Pons (tissue), 1 donor: ENCODE results near the gene MED25.
A peak's percentile ranks its signal among the peaks of the same experiment; 100 is the strongest.

Source experiments
- DNase-seq: peaks from one replicate; pipeline ENCODE4 v3.0.0-alpha.2; 2016; ENCODE audit warnings: low spot score

MED25 gene

DNA sequence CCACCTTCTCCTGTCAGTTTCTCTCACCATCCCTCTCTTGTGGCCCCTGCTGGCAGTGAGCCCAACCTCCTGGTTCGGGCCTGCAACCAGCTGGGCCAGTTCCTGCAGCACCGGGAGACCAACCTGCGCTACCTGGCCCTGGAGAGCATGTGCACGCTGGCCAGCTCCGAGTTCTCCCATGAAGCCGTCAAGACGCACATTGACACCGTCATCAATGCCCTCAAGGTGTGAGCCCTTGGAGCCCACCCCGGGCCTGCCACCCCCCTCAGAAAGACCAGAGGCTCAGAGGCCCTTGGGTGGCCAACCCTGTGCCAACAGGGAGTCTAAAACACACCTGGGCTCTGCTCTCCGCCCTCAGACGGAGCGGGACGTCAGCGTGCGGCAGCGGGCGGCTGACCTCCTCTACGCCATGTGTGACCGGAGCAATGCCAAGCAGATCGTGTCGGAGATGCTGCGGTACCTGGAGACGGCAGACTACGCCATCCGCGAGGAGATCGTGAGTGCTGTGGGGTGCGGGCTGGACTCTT, 18.8 kb upstream of the MED25 start:
- DNase-seq: no peak

DNA sequence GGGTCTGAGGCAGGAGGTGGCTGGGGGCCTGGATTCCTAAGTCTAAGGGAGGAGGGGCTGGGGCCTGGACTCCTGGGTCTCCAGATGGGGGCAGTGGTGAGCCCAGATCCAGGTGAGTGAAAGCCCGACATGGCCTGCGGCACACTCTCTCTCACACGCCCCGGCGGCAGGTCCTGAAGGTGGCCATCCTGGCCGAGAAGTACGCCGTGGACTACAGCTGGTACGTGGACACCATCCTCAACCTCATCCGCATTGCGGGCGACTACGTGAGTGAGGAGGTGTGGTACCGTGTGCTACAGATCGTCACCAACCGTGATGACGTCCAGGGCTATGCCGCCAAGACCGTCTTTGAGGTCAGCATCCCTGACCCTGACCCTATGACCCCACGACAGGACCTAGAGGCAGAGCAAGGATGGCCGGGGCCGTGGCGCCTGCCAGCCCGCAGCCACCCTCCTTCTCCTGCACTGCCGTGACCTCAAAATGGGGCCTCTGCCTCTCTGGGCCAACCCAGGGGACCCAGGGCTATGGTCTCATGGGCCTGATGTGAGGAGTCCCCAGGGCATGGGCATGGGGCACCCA, 18.2 kb upstream of the MED25 start:
- no peak for DNase-seq

DNA sequence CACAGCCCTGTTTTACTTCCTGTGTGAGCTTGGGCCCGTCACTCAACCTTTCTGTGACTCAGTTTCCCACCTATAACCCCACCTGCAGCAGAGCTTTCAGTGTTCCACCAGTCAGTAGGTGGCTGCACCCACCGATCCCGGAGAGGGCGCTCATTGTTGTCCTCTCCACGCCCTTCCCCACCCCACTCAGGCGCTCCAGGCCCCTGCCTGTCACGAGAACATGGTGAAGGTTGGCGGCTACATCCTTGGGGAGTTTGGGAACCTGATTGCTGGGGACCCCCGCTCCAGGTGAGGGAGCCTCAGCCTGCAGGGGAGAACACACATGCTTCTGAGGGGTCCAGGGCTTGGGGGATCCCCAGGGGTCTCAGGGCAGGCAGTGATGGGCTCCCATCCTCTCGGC, 17.3 kb upstream of the MED25 start:
- DNase-seq: no peak

DNA sequence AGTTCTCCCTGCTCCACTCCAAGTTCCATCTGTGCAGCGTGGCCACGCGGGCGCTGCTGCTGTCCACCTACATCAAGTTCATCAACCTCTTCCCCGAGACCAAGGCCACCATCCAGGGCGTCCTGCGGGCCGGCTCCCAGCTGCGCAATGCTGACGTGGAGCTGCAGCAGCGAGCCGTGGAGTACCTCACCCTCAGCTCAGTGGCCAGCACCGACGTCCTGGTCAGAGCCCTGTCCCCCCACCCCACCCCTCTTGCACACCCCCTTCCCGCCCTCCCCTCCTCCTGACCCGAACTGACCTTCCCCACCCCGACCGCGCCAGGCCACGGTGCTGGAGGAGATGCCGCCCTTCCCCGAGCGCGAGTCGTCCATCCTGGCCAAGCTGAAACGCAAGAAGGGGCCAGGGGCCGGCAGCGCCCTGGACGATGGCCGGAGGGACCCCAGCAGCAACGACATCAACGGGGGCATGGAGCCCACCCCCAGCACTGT, 16.6 kb upstream of the MED25 start:
- DNase-seq: no peak

DNA sequence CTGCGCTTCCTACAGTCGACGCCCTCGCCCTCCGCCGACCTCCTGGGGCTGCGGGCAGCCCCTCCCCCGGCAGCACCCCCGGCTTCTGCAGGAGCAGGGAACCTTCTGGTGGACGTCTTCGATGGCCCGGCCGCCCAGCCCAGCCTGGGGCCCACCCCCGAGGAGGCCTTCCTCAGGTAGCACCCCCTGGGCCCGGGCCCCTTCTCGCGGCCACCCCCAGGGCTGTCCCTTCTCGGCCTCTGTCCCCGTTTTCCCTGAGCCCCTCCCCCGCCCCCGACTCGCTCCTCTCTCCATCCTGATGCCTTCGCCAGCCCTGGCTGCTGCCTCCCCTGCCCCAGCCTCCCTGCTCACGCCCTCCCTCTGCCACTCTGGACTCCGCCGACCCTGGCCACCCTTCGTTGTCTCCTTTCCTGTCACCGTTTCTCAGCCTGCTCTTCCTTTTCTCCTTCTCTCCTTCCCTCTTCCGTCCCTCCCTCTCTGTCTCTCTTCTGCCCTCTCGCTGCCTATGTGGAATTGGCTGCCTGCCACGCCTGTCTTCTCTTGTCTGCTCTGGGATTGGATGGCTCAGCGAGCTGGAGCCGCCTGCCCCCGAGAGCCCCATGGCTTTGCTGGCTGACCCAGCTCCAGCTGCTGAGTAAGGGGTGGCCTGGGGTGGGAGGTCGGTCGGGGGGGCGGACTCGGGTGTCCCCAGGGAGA, 16.0 kb upstream of the MED25 start:
- DNase-seq: peak; percentile 95

DNA sequence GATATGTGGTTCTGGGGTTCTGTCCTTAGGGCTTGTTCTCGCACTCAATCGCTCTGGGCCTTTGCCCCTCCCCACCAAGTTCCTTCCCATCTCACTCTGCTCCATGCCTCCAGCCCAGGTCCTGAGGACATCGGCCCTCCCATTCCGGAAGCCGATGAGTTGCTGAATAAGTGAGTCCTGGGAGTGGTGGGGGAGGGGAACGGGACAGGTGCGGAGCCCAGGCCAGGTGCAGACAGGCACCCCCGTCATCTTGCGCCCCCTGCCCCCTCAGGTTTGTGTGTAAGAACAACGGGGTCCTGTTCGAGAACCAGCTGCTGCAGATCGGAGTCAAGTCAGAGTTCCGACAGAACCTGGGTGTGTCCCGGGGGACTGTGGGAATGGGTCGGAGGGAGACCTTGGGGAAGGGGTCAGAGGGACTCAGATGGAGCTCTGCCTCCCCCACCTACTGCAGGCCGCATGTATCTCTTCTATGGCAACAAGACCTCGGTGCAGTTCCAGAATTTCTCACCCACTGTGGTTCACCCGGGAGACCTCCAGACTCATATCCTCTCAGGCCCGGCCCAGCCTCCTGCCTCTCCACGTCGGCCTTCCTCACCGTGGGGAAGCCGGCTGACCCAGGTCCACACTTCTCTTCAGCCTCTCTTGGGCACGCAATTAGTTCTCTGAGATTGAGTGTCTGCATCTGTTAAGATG, 15.1 kb upstream of the MED25 start:
- no peak for DNase-seq

DNA sequence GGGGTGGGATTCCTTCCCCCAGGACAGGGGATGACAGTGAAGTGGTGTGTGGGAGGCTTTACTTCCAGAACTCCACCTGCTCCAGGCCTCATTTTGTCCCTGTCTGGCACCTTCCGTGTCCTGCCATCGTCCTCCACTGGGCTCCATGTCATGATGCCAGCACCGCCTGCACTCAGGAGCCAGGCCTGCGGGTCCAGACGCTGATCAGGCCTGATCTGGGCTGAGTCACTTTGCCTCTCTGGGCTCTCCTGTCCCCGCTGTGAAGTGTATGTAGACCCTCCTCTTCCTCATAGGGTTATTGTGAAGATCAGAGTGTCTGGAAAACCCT, 14.6 kb upstream of the MED25 start:
- no peak for DNase-seq

DNA sequence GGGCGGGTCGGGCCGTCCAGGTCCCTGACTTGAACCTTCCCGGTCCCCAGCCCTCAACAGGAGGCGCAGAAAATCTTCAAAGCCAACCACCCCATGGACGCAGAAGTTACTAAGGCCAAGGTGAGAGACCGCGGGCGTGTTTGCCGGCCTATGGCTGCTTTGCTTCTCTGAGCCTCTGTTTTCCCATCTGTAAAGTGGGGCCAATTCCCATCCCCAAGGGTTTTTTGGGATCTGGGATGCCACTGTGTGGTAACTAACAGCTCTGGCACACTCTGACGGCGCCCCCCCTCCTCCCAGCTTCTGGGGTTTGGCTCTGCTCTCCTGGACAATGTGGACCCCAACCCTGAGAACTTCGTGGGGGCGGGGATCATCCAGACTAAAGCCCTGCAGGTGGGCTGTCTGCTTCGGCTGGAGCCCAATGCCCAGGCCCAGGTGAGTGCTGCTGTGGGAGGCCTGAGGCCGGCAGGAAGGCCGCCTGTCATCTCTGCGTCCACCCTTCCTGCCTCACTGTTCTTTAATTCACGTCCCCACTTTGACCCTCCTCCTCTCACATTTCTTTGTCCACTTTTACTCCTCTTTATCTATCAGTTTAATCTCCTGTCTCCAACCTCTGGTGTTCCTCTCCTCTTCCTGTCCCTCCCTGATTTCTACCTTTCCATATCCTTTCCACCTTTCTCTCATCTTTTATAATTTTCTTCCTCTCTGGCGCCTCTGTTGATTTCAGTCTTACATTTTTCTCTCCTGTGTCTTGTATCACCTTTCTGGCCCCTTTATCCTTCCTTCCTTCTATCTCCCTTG, 12.1 kb upstream of the MED25 start:
- no peak for DNase-seq

DNA sequence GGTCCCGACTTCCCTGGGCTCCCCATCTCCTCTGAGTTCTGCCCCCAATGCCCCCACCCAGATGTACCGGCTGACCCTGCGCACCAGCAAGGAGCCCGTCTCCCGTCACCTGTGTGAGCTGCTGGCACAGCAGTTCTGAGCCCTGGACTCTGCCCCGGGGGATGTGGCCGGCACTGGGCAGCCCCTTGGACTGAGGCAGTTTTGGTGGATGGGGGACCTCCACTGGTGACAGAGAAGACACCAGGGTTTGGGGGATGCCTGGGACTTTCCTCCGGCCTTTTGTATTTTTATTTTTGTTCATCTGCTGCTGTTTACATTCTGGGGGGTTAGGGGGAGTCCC, 11.5 kb upstream of the MED25 start:
- DNase-seq: no peak

DNA sequence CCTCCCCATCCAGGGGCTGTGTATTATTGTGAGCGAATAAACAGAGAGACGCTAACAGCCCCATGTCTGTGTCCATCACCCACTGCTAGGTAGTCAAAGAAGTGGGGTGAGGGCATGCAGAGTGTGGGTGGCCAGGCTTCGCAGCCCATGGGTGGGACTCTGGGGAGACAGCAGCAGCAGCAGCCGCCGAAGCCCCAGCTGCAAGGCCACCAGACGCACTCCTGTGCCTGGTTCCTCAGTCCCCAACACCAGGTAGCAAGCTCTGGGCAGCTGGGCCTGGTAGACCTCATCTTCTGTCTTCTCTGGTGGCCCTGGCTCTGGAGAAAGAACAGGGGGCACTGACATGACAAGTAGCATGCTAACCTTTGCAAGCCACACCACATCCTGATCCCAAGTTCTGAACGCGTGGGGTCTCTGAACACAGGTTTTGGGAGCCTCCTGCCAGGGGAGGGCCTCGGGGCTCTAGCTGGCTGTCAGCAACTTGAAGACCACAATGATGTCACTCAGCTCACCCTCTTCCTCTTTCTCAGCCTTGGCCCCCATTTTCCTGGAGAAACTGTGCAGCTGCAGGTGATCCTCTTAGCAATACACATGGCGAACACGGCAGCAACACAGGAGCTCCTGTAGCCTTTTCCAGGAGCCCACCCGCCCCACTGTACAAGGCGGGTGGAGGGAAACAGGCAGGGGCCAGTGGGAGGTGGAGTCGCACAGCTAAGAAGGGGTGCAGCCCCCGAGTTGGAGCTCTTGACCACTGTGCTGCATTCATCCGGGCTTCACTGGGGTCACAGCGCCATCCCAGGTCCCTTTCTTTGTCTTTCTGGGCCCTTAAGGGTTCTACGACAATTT, 10.8 kb upstream of the MED25 start:
- peak; percentile 19 for DNase-seq

DNA sequence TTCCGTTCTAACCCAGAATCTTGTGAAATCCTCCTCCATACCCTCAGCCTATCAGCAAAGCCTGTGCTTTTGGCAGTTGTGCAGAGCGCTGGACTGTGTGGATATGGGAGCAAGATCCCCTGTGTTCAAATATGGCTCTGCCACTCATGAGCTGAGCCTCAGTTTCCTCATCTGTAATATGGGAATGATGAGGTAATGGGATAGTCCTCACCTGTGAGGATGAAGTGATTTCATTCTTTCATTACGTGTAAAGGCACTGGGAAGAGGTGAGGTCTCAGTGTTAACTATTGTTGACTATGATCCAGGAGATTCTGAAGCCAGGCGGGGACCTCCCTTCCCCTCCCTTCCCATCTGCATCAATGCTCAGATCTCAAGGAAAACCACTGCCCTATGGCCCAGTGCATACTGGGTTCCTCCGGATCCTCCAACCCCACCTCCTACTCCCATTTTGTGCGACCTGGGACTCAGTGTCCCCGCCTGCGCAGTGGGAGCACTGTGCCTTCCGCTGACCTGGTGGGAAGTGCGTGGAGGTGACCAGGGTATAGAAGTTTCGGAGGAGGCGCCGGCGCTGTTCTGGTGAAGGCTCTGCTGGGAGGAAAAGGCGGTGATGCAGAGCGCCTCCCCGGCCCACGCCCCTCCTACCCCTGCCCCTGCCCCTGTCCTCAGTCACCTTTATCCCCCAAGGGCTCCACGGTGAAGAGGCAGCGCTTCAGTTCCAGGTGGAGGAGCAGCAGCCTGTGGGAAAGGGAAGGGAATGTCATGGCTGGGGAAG, 10.0 kb upstream of the MED25 start:
- no peak for DNase-seq

DNA sequence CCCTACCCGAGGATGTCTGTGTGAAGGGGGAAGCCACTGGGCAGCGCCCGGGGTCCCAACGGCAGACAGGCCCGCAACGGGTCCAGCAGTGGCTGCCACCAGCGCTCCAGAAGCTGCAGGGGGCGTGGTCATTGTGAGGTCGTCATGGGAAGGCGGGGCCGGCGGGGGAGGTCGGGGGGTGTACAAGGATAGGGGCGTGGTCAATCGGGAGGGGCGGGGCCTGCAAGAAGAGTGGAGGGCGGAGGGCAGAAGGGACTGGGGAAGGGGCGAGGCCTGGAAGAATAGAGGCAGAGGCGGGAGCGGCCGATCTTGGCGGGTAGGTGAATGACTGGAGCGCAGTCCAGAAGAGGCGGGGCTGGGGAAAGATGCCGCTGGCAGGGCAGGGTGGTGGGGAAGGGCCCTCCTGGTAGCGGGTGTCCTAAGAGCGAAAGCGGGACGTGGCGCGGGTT, 9.4 kb upstream of the MED25 start:
- DNase-seq: peak; percentile 82

DNA sequence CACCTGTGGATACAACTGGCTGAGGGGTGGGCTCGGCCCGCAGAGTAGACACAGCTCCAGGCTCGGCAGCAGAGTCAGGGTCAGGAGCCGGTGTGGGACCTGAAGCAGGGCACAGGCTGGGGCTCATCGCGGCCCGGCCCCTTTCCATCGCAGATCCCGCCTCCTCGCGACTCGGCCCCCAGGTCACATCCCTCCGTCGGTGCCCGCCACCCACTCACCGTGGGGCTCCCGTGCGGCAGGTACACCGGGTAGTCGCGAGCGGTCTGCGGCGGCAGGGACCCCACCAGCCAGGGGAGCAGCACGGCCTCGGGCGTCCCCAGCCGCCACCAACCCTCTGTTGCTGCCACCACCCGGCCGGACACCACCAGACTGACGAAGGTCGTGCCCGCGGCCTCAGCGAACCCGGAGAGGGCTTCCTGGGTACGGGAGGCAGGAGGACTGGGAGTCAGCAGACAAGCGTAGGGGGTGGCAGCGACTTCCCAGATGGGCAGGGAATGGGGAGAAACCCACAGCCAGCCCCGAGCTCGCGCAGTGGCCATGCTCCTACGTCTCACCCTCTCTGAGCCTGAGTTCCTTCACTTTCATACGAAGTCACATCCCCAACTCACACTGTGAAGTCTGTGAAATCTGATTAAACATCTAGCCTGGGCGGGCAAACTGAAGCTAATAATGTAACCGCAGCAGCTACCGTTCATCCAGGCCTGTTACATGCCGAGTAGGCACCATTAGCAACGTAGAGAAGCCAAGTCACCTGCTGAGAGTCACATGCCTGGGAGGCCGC, 8.7 kb upstream of the MED25 start:
- peak; percentile 36 for DNase-seq

DNA sequence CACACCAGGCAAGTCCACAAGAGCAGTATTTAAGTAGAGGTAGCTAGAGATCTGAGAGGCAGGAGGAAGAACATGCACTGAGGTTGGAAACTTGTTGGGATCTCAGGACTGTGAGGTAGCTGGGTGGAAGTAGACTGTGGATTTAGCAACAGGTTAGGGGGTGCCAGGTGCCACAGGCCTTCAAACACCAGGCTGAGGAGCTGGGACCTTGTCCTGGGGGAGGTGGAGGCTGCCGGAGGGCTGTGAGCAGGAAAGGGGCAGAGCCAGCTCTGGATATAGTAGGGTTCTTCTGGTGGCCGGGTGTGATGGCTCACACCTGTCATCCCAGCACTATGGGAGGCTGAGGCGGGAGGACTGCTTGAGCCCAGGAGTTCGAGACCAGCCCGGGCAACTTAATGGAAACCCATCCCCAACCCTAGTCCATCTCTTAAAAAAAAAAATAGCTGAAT, 8.1 kb upstream of the MED25 start:
- DNase-seq: no peak

DNA sequence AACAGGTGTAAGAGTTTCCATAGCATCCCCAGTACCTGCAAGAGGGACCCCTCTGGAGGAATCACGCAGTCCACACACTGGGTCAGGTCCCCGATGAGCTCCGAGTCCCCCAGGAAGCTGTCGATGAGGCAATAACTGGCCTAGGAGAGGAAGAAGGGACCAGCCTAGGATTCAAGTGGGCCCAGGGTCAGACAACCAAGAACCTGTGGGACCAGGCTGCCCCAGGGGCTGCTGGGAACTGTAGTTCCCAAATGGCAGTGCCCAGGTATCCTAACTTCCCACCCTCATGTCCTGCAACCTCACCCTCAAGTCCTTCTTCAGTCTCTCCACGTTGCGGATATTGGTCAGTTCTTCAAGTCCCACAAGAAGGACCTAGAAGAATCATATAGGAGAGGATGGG, 6.8 kb upstream of the MED25 start:
- DNase-seq: no peak

DNA sequence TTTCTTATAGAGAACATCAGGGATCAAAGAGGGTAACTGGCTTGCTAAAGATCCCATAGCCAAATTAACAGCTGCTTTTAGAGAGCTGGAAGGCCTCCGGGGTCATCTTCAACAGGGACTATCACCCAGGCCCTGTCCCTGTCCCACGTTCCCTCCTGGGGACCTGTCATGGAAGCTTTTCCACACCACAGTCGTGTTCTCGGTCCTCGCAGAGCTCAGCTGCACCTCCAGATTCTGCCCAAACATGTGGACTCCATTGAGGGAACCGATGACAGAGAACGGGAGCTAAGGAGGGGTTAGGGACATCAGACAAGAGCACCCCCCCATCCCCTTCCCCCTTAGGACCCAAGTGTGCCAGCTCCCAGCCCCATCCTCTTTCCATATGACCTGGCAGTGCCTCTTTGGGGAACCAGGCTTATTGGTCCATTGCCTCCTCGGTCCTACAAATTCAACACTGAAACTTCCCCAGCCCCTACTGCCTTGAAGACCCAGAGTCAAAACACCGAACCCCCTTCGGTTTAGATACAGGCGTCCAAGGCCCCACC, 5.6 kb upstream of the MED25 start:
- peak; percentile 29 for DNase-seq

DNA sequence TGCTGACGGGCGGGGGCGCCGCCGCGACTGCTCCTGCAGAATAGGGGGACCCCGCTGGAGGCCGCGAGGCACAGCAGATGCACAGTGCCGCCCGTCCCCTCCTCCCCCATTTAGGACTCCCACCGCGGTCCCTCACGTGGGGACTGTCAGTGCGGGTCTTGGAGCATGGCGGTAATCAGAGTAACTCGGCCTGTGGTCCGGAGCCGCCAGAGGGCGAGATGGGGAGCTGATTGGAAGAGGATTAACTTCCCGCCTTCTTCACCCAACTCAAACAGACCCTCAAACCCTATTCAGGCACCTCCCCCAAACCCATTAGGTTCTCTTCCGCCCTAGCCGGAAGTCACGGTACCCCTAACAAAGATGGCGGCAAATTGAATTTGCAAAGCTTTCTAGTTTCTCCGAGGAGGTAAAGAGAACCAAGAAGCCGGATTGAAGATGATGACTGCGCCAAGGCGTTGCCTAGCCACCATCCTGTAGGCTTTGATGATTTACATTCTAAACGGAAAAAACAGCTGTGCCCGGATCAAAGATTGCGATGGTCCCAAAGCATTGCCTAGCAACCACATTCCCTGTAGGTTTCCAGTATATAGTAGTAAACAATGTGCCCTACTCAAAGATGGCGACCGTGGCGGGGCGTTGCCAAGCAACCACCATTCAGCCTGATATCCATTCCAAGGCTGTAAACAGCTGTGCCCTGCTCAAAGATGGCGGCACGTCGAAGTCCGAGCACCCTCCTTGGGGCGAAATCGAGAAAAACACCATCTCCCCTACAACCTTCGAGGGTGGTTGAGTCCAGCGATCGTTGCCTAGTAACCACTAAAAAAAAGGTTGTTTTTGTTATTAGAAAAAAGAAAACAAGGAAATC, 4.9 kb upstream of the MED25 start, which contains the start of gene FUZ:
Gene FUZ, minus strand, starts transcription at position 296 of the 865 bp plus-strand sequence. Its CDS starts 186 bp downstream, at position 110.
- DNase-seq: peak; percentile 99

DNA sequence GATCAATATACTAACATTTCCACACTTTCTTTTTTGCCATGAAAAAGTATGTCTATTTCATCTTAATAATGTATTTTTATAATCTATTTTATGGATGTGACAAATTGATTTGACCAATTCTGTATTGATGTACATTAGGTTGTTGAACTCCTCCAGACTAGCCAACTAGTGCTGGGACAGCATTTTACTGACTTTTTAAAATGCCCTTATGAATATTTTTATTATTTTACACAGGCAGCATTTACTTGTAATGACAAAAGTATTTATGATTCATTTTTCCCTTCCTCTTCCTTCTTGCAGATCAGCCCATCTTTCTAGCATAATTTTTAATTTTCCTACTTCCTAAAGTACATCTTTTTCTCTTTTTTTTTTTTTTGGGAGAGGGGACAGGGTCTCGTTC, 4.1 kb upstream of the MED25 start:
- peak; percentile 35 for DNase-seq
